HG02759 (cell line): ENCODE measurements around the gene BRME1.

Experiments used
- ATAC-seq: cut with Tn5 transposase; IDR thresholded peaks from one replicate; pipeline ENCODE4 v1.9.1; 2021; ENCODE audit warnings: mild to moderate bottlenecking, moderate library complexity; ENCODE audit not compliant: unreplicated experiment

BRME1 gene

GRCh38 chr19:13888281-13888680 is 17.6 kb downstream of the BRME1 start:
- ATAC-seq: no peak

- ATAC-seq: no peak
Observed at GRCh38 chr19:13887517-13887916, 18.4 kb downstream of the BRME1 start.

DNA sequence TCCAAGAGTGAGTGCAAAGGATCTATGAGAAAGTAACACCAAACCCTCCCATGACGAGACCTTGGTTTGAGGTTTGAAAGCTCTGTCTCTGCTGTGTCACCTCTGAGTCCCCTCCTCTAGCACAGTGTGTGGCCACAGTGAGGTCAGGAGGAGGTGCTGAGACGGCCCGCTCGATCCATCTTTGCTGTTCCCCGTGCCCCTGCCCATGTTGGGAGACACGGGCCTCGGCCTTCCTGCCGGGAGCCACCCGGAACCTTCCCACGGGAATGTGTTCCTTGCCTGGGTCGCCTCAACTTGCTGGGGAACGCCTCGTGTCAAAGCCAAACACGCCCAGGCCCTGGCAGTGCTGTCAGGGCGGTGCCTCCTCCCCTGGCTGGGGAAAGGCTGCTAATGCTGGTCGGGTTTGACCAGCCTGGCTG is 18.9 kb downstream of the BRME1 start:
- no peak for ATAC-seq

GRCh38 chr19:13885826-13886365 is 20.0 kb downstream of the BRME1 start:
- ATAC-seq: no peak

GRCh38 chr19:13884726-13885591 is 21.0 kb downstream of the BRME1 start:
- no peak for ATAC-seq

DNA sequence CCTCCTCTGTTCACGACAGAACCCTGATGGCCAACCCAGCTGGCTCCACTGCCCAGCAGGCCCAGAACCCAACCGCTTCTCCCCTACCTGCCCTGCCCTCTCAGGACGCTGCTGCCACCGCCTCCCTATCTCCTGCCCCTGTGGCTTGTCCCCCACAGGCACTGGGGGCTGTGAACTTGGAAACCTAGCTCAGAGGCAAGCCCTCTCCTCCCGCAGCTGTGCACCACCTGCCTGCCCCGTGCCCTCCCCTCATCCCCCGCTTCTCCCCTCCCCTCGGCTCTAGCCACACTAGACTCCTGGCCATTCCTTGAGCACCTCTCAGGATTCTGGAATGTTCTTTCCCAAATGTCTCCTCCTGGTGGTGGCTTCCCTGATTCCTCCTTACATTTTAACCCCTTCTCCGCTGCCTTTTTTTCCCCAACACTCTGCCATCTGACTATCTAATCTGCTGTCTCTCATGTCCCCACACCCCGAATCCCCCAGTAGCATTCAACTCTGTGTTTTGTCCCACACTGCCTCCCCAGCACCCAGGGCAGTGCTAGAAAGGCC is 22.3 kb downstream of the BRME1 start:
- no peak for ATAC-seq

DNA sequence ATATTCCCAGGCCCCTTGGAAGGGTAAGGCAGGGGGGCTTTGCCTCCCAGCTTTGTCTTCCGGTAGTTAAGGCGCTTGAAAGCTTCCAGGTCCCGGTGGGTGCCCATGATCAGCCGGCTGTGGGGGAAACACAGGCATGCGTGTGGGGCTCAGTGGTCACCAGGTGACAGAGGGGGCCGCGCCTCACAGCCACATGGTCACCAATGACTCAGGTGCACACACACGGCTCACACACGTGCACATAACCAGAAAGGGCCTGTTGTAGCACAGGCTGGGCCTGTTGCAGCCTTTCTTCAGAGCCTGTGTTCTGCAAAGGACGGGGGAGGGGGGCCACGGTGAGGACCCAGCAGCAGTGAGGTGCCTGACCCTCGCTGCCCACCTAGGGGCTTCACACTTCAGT is 23.1 kb downstream of the BRME1 start:
- no peak for ATAC-seq

- no peak for ATAC-seq
Observed at GRCh38 chr19:13882419-13882795, 23.5 kb downstream of the BRME1 start.

DNA sequence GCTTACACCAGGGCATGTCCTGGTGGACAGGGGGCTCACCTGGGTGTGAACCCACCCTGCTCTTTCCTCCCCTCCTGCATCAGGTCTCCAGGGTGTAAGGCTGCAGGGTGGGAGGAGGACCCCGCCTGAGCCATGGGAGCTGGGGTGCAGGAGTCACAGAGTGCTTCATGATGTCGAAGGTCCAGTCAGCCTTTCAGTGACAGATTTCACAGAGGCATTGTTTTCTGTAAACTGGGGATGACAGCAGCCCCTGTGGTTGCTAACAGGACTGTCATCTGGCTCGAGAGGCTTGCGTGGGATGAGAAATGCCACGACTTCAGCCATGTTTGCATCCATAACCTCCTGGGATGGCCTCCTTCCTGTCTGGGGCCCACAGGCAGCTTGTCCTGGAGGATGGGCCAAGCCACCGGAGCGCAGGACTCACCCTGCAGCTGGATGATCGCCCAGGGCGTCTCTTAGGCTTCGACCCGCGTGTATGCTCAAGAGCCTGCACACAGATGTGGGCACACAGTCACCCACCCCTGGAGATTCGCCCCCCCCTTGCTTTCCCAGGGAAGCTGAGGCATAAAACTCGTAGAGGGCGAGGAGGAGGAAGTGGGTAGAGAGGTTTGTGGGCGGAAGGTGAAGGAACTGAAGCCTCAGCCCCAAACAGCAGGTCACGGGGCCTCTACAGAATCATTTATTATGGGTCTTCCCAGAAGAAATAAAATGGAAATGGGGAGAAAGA is 24.1 kb downstream of the BRME1 start:
- ATAC-seq: no peak

- ATAC-seq: no peak
Observed at GRCh38 chr19:13881251-13881691, 24.6 kb downstream of the BRME1 start.

GRCh38 chr19:13880059-13881043 is 25.6 kb downstream of the BRME1 start:
- ATAC-seq: peak; percentile 87

GRCh38 chr19:13877303-13877702 is 28.6 kb downstream of the BRME1 start:
- no peak for ATAC-seq

DNA sequence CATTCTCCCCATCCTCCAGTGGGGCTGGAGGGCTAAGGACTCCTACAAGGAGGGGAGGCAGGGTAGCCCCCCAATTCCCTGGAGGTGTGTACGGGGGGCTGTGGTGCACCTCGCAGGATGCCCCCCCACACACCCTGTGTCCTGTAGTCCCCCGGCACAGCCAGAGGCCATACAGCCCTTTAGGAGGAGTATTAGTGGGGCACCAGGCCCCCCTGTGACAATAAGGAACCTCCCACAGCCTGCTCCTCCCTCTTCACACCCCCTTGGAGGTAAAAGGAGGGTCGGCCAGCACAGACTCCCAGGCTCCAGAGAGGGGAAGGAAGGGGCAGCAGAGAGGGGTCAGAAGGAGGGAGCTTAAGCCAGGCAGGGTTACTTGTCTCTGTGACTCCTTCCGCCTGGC is 29.1 kb downstream of the BRME1 start, which contains the start of gene NANOS3:
Gene NANOS3, plus strand, starts transcription at position 301 of the 400 bp plus-strand sequence. CDS start 115 bp downstream, outside the sequence.
- no peak for ATAC-seq

- no peak for ATAC-seq
Observed at GRCh38 chr19:13875824-13876223, 30.1 kb downstream of the BRME1 start.

- ATAC-seq: no peak
Observed at GRCh38 chr19:13873834-13874515, 31.9 kb downstream of the BRME1 start.

GRCh38 chr19:13872695-13873389 is 33.1 kb downstream of the BRME1 start:
- no peak for ATAC-seq

- ATAC-seq: no peak
Observed at GRCh38 chr19:13872339-13872694, 33.6 kb downstream of the BRME1 start.

GRCh38 chr19:13870873-13871272 is 35.0 kb downstream of the BRME1 start:
- no peak for ATAC-seq

DNA sequence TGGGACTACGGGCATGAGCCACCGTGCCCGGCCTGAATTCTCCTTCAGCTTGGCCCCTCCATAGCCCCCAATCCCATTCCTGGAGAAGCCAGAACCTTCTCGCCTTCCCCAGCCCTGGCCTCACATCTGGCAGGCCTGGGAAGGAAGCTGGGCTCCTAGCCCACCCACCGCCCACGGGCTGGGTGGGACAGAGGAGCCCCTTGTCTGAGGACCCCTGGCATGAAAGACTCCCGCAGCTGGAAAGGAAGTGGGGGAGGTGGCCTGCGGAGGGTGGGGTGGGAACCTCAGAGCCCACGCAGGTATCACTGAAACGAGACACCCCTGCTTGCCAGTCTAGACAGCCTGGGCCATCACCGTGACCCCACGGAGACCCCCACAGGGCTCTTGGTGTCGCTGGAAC is 36.6 kb downstream of the BRME1 start:
- ATAC-seq: no peak
